HG03159 (cell line): ENCODE data around the gene SPOUT1.
A peak's percentile ranks its signal among the peaks of the same experiment; 100 is the strongest.

Experiments
- ATAC-seq: cut with Tn5 transposase; IDR thresholded peaks from one replicate; pipeline ENCODE4 v1.9.1; 2021; ENCODE audit warnings: mild to moderate bottlenecking, moderate library complexity; ENCODE audit not compliant: unreplicated experiment

The SPOUT1 gene

DNA sequence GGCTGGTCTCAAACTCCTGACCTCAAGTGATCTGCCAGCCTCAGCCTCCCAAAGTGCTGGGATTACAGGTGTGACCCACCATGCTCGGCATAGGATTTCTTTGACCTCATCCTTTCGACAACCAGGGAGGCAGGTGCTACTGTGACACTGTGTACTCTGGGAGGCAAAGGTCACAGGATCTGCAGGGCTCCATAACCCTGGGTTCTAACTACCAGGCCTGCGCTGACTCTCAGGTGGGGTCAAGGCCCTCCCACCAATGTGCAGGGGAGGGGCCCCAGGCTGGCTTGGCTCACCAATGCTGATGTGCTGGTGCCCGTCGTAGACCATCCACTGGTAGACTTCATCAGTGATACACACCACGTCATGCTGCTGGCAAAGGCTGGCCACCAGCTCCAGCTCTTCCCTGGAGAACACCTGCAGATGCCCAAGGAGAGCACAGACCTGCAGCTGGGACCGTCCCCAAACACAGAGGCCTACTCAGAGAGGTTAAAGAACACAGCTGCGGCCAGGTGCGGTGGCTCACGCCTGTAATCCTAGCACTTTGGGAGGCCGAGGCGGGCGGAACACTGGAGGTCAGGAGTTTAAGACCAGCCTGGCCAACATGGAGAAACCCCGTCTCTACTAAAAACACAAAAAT lies 7.0 kb upstream of the SPOUT1 start:
- no peak for ATAC-seq

DNA sequence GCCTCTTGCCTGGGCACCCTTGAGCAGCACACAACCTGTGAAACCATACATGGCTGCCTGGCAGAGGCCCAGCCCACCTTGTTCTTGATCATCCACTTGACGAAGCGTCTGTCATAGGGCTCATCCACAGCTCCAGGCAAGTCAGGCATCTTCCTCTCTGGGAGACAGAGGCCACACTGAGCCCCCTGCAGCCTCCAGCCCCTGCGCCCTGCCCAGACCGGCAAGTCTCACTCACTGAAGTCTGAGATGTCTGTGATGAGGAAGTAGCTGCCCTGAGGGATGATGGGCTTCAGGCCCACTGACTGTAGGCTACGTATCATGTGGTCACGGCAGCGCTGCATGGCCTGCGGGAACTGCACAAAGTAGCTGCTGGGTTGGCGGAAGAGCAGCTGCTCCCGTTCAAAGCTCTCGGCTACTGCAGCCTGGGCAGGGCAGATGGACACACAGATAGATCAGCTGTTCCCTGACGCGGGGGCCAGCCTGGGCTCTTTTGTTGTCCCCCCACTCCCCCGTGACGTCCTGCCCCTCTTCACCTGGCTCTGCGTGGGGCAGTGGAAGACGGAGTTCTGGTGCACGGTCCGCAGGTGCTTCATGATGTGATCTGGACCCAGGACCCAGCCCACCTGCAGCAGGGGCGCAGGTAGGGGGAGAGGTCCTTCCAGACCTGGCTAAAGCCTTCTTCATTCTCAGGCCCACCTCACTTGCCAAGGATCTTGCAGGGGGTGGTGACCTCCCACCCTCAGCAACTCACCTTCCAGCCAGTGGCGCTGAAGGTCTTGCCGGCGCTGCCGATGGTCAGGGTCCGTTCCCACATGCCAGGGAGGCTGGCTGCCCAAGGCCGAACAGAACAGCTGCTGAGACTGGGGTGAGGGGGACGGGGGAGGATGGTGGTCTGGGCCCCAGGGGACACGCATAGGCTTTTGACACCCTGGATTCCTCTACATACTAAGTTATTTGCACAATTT lies 5.9 kb upstream of the SPOUT1 start:
- no peak for ATAC-seq

DNA sequence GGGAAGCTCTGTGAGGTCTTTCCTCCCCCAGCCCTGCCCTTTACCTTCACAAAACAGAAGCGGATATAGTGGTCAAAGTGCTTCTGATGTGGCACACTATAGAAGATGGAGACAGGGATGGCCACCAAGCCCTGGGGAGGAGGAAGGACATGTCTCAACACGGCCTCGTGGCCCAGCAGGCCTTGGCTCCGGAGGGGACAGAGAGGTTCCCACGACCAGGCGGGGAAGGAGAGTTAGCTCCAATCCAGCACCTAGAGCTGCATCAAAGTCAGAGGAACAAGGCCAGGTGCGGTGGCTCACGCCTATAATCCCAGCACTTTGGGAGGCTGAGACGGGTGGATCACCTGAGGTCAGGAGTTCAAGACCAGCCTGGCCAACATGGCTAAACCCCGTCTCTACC lies 4.1 kb upstream of the SPOUT1 start:
- ATAC-seq = no peak

- ATAC-seq = no peak
These were observed 708 bp downstream of the SPOUT1 start for GRCh38 chr9:128828719-128829452.

GRCh38 chr9:128828267-128828666 lies 1.3 kb downstream of the SPOUT1 start:
- ATAC-seq = no peak

DNA sequence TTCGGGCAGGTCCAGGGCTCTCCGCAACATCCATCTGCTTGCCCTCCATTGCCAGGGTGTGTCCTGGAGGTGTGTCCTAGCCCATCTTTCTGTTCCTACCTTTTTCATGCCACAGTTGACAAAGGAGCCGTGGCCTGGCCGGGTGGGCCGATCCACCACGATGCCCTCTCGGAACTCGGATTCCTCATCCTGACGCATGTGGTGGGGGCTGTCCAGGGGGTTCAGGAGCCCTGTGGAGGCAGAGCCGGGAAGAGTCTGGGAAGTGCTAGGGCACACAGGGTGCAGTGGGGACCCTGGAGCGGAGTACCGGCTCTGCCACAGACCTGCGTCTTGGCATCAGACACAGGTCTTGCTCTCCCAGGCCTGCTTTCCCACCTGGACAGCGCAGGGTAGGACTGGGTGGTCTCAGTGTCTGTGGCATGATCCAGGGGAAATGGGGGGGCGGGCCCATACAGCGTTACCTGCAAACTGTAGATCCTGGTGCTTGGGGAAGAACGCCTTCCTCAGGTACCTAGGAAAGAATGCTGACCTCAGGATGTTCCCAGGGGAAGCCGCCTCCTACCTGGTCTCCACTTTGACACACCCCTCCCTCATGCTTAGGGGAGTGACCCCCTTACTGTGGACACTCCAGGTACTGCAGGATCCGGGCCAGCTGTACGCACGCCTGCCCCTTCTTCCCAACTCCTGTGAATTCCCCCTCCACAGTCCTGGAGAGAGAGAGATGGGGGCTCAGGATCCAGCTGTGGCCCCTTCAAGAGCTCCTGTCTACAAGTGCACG lies 3.5 kb downstream of the SPOUT1 start:
- ATAC-seq = no peak

- no peak for ATAC-seq
These were observed 4.7 kb downstream of the SPOUT1 start for GRCh38 chr9:128824911-128825310.

DNA sequence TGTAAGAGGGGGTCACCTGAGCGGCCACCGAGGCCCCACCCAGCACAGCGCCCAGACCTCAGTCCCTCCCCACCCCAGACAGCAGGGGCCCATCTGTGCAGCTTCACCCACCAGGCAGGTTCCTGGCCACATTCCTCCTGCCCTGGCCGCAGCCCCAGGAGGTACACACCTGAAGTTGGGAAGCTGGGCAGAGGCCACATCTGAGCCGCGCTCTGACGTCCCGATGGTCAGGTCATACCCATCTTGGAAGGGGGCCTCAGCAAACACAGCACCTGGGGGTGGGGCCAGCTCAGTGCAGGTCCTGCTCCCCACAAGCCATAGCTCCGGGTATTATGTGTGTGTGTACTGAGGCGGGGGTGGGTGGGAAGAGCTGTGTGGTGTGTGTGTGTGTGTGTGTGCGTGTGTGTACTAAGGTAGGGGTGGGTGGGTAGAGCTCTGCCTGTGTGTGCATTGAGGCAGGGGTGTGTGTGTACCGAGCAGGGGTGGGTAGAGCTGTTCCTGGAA lies 5.6 kb downstream of the SPOUT1 start:
- no peak for ATAC-seq

- no peak for ATAC-seq
These were observed 6.2 kb downstream of the SPOUT1 start for GRCh38 chr9:128823362-128823902.

GRCh38 chr9:128822407-128823042 lies 7.1 kb downstream of the SPOUT1 start:
- no peak for ATAC-seq

- ATAC-seq = no peak
These were observed 7.8 kb downstream of the SPOUT1 start for GRCh38 chr9:128821584-128822406.

DNA sequence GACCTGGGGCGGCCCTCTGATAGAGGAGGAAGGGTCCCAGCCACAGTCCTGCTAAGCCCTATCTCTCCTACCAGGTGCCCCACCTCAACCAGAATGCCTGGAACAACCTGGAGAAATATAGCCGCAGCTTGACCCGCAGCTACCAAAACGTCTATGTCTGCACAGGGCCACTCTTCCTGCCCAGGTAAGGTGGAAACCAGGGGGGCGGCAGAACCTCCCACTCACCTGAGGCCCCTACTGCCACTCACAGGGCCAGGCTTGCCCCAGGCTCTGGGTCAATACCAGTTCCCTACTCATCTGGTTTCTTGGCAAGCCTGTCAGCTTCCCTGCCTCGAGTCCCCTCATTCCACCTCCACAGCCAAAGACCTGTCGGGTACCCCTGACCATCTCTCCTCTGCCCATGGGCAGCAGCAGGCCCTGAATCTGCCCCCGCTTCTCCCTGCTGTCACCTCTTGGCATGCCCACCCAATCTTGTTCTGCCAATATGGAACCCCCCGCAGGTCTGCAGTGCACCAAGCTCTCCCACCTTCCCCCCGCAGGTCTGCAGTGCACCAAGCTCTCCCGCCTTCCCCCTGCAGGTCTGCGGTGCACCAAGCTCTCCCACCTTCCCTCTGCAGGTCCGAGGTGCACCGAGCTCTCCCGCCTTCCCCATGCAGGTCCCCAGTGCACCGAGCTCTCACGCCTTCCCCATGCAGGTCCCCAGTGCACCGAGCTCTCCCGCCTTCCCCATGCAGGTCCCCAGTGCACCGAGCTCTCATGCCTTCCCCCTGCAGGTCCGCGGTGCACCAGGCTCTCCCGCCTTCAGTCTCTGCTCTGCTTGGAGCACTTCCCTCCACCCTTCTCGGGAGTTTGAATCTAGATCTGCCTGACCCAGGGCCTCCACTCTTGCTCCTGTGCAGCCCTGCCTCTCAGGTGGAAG lies 8.7 kb downstream of the SPOUT1 start:
- ATAC-seq = no peak

DNA sequence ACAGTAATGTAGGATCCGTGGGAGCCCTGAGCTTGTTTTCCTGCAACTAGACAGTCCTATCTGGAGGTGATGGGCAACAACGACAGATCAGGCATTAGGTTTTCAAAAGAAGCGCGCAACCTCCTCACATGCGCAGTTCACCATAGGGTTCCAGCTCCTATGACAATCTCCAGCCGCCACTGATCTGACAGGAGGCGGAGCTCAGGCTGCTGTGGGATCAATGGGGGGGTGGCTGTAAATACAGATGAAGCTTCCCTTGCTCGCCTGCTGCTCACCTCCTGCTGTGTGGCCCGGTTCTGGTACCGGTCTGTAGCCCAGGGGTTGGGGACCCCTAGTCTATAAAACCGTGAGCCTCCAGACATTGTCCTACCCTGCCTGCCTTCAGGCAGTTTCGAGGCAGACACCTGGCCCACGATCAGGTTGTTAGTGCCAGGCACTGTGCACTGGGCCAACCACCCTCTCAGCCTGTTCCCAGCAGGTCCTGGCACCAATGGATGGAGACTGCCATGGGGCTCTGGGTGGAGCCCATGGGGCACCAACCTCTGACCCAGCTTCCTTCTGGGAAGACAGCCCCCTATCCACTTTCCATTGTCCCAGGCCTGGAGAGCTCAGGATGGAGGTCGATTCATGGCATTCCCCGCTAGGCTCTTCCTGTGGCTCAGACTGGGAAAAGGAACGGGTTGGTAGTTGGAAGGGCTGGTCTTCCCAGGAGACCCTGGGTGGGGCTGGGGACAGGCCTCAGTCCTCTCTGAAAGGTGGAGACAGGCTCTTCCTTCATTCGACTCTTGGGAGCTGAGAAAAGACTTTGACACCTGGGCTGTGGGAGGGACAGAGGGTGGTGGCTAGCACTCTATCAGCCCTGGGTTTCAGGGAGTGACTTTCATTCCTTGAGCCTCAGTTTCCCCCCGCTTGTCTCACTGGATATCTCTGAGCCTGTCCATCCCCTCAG lies 9.6 kb downstream of the SPOUT1 start:
- no peak for ATAC-seq

- peak; percentile 19 for ATAC-seq
These were observed 10.5 kb downstream of the SPOUT1 start for GRCh38 chr9:128818839-128819715.

DNA sequence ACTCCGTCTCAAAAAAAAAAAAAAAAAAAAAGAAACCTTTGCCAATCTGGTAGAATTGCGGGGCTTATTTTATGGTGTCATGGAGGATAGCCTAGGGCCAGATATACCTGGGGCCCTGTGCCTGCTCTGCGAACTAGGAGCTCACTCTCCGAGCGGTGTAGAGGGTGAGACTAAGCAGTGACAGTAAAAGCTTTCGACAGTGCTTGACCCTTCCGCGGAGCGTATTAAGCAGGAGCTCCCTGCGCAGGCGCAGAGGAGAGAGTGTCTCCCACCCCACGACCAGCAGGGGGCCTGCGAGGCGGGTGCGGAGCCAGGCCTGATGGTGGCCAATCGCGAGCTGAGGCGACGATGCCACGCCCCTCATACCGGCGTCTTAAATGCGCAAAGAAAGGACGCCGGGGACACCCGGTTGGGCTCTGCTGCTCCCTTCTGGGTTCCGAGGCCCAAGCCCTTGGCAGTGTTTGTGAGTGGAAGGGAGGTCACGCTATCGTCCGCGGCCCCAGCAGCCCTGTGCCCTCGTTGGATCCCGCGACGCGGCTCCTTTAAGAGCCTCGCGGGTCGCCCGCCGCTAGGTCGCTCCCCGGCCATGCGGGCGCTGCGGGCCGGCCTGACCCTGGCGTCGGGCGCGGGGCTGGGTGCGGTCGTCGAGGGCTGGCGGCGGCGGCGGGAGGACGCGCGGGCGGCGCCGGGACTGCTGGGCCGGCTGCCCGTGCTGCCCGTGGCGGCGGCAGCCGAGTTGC lies 11.3 kb downstream of the SPOUT1 start, which contains the start of gene ENDOG:
Gene ENDOG, plus strand, starts transcription at position 402 of the 740 bp plus-strand sequence. Its CDS starts 185 bp downstream, at position 587.
- ATAC-seq = peak; percentile 90
